ENCODE measurements around the gene MROH2A. TPM values are rescaled to one million over a fixed set of nuclear protein-coding genes. Genes with fewer than 3 reads are reported as not detected.

The MROH2A gene
- total RNA-seq, 1 experiment from 2014 or later = not detected

DNA sequence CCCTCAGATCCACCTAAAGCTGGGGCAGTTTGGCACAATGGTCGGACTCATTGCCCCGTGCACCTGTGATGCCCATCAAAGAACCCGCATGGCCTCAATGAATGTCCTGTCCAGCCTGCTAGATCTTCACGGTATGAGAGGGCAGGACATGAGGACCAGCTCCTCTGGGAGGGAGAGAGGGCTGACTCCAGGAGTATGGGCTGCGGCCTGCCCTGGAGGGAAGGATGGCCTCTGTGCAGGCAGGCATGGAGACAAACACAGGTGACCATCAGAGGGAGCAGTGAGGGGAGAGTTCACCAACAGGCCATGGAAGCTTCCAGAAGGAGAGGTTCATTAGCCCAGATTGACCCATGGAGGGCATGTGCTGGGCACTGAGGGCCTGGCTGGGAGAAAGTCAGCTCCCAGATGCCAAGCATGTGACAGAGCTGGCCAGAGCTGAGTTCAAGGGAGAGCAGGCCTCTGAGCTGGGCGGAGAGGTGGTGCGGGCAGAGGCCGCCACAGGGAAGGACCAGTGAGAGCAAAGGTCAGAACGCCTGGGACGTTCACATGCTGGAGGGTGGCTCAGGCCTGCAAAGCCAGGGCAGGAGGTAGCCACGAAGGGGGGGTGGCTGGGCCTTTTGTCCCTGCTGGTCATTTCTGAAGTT is 40.0 kb downstream of the MROH2A start:
- no peak for DNase-seq (ENCODE audit: low spot score)

DNA sequence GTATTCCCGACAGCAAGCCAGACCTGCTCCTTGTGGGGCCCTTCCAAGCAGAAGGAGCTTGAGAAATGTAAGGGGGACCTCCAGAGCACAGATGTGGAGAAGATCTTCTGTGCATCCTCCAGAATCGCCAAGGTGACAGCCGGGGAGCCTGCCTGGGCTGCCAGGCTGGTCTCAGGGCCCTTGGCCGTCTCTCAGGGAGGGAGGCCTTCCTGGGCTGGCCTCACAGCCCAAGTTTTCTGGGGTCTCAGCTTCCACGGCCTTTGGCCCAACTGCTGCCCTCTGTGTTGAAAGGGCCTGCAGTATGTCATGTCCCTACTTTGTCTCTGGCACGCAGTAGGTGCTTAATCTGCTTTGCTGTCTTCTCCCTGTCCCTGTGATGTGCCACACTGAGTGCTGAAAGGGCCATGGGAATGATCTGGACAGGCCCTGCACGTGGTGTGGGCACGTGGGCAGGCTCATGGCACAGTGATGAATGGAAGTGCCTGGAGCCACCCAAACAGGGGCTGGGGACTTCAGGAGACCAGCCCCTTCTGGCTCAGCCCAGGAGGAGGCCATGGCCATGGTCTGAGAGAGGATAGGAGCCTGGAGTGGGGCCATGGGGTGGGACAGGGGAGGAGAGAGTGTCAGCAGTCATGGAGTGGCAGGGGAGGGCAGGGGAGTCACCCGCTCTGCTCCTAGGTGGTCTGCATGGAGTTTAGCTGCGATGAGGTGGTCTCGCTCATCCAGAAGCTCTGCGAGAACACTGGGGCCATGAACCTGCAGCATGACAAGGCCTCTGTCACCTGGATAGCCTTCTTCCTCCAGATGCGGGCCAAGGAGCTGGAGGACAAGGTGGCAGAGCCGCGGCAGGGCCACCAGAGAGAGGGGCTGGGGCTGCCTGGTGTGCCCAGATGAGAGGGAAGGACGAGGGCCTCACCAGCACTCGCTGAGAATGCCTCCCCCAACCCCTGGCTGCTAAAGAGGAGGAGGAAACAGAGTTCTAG is 40.8 kb downstream of the MROH2A start:
- DNase-seq (ENCODE audit: low spot score) = no peak

DNA sequence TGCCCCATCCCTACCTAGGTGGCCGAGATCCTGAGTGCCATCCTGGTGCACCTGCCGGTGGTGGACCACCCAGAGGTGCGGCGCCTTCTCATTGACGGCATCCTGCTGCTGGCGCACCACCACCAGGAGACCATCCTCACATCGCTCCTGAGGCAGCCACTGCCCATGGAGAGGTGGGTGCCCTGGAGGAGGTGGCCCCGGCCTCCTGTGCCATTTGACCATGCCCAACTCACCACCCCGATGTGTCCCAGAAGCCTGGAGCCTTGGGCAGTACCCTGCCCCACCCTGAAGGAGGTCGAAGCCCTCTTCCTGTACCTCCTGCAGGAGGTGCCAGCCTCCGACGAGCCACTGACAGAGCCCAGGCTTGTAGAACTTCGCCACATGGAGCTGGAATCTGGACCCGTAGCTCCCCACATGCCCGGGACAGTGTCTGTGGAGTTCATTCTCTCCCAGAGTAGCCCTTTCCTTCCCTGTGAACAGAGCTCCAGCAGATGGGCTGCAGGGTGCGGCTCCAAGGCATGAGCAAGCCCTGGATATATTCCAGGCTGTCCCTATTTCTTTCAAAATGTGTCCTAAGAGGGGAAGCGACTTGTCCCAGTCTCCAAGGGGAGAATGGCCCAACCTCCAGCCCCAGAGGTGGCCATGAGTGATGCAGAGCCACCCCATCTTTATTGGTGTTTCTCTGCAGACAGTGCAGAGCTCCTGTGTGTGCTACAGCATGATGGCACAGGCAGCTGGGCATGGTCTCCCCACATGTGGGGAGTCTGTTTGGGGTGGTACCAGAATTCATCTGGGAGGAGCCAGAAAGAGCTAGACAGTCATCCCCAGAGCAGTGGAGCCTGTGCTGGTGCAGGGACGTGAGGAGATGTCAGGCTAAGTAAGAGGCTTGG is 42.0 kb downstream of the MROH2A start:
- no peak for DNase-seq (ENCODE audit: low spot score)

DNA sequence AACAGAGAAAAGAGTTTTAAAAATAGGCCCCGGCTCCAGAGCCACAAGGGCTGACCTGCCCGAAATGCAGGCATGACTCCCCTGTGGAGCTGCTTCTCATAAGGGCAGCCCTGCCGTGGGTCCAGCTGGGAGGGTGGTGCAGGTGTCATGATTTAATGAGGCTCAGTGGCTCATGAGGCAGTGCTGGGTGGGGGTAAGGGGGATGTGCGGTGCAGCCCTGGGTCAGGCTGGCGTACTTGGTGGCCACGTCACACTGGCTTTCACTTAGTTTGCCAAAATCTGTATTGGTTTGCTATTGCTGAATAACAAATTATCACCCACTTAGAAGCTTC is 42.6 kb downstream of the MROH2A start:
- no peak for DNase-seq (ENCODE audit: low spot score)

DNA sequence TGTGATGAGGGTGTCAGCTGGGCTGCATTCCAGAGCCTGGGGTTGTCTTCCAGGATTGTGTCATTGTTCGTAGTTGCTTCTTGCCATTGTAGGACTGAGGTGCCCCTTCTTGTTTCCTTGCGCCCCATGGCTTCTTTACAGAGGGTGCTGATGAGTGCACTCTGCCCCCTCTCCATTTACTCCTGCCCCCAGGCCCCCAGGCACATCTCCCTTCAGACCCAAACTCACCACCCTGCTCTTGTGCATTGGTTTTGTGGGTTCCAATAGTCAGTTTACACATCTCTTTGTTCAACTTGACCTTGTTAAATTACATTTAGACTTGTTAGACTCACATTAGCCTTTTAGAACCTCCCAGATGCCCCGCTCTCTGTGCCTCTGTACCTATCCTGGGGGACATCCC is 43.1 kb downstream of the MROH2A start:
- no peak for DNase-seq (ENCODE audit: low spot score)

DNA sequence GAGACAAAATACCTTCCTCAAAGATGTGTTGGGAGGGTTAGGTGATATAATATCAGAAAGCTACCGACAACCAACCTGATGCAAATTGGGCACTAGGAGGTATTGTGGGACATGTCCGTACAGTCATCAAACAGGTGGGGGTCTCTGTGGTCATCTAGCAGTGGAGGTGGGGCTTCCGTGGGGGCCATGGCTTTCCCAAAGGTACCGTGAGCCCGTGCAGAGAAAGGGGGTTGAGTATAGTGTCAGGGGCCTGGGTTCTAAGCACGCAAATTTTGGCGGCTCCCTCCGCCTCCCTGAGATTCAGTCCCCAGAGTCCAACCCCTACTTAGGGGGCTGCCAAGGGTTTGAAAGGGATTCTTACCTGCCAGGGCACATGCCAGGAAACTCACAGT is 43.6 kb downstream of the MROH2A start:
- DNase-seq (ENCODE audit: low spot score) = no peak

DNA sequence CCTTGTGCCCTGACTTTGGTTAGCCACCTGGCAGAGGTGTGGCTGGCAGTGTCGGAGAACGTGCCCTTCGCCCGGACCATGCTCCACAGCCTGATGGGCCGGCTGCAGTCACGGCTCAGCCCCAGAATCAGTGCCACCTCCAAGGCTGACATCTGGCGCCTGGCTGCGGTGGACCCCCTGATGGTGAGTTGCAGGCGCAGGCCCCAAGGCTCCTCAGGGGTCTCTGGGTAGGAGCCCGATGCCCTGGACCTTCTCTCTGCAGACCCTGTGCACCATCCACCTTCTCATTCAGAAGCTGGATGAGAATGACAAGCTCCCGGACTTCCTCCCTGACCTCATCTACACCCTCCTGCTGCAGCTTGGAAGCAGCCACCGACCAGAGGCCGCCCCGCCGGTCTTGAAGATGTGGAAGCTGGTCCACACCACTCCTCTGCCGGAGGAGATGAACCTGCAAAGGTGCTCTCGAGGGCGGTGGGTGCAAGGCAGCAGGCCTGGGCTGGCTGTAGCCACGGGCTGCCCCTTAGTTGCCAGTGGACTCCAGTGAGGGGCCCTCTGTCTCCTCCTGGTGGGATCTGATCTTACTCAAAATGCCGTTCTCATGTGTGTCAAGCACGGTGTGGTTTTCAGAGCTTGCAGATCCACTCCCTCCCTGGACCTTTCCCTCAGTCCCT is 44.1 kb downstream of the MROH2A start:
- no peak for DNase-seq (ENCODE audit: low spot score)

DNA sequence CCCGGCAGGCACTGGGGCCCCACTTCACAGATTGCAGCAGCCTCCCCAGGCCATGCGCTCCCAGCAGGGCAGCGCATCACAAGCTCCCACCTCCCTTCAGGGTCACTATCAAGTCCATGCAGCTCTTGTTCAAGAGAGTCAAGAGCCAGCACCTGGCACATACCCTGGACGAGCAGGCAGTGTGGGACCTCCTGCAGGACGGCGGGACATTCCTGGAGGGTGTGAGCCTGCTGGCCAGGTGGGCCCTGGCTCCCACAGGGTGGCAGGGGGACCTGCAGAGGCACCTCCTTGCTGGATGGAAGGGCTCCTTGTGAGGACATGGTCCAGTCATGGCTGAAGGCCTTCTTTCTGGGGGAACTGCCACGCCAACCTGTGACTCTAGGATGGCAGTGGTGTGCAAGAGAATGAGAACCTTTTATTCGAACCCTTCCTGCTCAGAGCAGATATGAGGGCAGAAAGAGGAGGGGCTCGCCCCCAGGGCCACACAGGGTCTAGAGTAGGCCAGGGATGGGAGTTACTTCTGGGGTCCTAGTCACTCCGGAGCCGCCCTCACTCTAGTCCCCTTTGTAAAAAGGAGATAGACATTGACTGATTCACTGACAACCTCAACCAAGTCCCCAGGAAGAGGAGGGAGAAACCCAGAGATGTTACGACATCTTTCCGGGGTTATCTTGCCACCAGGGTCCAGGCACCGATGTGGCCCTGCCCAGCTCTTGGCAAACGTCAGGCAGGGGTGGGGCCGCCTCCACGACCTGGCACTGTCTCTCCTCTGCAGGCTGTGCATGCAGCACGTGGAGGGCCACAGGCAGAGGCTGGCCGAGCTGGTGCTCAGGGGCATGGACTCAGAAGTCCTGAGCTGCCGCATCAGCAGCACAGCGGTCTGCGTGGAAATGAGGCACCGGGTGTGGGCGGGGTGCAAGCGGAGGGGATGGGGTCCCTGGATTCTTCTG is 44.9 kb downstream of the MROH2A start:
- DNase-seq (ENCODE audit: low spot score) = no peak

DNA sequence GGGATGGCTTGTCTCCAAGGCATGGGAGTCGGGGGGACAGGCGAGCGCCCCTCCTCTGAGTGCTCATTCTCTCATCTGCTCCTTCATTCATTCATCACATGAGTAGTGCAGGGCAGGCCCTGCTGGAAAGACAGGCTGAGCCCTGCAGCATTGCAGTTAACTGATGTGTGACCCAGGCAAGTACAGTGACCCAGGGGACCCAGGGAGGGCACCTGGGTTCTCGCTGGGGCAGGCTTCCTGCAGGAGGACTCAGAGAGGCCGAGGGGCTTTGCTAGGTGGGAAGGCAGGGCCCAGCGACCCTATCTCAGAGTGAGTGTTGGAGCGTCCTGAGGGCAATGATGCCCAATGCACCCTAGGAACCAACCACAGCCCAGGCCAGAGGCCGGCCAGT is 45.6 kb downstream of the MROH2A start:
- no peak for DNase-seq (ENCODE audit: low spot score)

DNA sequence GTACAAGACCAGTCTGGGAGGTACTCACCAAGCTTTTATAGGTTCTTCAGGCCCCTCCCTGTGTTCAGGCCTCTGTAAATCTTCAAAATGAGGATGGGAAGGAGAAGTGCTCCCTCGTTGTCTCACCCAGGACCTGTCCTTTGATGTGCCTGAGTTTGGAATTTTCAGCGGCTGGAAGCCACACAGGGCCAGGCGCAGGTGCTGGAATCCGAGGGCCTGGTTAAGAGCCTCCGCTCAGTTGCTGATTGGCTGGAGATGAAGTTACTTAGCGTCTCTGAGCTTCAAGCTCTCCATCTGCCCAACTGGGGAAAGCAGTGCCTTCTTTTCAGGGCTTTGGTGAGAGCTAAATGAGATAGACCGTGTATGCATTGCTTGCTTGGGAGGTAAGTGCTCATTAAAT is 46.2 kb downstream of the MROH2A start:
- no peak for DNase-seq (ENCODE audit: low spot score)

DNA sequence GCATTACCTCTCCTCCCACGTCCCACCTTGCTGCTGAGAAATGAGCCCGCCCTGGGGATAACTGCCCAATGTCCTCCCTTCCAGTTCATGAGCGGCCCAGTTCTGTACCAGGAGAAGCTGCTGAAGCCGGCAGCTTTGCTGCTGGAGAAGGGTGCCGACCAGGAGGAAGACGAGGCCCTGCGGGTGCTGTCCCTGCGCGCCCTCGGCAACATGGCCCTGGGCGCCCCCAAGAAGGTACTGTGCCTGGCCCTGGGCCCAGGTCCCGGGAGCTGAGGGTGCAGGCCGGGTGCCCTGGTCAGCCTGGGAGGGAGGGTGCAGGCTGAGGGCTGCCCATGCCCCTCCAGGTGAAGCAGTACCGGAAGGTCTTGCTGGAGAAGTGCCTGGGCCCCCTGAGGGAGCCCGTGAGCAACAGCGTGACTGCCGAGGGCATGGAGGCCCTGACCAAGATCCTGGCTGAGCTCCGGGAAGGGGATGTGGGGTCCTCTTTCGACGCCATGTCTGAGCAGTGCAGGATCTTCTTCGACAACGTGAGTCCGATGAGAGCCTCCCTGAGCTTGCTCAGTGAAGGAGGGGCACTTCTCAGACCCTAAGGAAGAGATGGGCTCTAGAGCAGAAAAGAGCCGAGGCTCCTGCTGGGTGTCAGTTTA is 50.5 kb downstream of the MROH2A start:
- no peak for DNase-seq (ENCODE audit: low spot score)

DNA sequence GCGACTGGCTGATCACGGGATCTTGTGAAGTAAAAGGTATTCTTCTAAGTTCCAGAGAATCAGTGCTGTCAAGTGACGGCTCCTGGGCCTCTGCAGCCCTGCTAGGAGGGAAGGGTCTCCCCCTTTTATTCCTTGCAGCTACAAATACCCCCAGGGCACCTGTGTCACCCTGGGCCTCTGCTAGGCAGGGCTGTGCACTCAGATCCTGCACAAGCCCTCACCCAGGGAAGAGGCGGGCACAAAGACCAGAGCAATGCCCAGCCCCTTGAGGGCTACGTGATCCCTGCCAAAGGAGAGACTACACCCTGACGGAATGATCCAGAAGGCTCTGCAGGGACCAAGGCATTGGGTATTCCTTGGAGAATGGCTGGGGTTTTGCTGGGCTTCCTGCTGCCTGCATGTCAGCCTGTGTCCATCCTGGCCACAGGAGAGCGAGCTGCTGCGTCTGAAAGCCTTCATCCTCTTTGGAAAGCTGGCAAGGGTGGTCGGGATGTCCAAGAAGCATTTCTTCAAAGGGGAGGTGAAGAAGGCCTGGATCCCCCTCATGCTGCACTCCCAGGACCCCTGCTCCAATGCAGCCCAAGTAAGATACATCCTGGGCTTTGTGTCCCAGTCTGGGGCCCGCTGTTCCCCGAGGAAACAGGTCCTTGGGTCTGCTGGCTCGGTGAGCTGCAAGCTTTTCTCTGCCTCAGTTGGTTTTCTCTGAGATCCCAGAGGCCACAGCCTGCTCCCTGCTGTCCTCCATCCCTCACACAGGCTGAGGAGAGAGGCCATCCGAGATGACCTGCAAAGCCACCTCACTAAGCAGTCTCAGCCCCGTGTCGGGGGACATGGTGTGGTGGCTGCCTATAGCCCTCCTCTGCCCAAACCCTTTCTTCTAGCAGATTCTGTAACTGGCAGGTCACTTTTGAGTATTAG is 51.3 kb downstream of the MROH2A start:
- no peak for DNase-seq (ENCODE audit: low spot score)

DNA sequence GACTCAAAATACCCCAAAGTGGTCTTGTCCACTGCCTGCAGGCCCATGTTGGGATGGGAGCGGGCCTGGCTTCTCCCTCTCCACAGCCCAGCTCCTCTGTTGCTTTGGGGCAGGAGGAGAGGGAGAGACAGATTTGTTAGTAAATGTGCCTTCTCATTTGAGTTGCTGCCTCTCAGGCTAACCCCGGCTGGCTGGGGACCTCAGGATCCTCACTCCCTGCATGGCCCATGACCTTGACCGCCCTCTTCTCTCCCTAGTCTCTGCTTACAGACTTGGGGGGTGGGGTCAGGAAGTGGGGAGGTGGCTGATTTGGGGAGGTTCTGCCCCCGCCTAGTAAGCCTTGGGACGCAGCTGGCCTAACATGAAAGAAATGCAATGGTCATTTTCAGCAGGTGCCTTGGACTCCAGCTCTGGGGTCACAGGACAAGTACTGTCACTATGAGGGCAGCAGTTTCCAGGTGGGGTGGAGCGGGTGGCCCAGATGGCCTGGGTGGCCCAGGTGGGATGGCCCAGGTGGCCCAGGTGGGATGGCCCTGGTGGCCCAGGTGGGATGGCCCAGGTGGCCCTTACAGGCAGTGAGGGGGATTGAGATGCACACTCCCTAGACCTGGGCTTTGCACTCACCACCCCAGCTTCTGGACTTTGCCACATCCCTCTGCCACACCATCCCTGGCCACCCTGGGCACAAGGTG is 52.1 kb downstream of the MROH2A start:
- no peak for DNase-seq (ENCODE audit: low spot score)

DNA sequence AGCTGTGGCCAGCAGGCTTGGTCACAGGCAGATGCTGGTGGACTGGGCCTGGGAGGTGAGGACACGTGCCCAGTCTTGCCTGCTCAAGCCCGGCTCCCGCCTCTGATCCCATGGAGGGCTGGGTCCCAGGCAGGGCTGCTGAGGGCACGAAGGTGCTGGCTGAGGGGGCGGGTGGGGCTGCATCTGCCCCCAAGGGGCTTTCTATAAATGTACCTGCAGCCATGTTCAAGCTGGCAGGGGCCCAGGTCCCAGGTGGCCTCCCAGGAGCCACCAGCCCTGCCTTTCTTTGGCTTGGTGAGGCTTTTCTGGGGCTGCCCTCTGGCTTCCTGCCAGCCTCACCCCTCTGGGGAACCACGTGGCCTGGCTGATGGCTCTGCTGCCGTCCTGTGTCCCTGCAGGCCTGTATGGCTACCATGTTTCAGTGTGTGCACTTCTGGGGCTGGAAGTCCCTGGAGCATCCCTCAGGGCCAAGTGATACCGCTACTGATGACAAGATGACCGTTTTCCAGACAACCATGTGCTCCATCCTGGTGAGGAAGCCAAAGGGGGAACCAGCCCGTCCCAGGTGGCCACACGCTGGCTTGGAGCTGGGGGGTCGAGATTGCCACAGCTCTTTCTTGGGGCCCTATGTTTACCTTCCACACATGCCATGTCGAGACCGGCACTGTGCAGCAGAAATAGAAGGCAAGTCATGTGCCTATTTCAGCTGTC is 53.0 kb downstream of the MROH2A start:
- no peak for DNase-seq (ENCODE audit: low spot score)

DNA sequence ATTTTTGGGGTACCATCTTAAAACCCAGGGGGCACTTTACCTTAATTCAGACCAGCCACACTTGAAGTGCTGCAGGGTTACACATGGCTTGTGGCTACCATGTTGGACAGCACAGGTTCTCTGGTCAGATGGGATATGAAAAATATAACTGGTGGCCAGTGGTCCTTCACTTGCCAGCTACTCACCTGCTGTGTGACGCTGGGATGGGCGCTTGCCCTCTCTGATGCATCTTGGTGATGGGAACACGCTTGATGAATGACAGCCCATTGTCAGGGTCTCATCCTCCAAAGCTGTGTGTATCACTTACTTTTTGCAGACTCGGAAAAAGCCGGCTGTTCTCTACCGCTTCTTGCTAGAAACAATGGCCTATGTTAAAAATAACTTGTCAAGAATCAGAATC is 53.7 kb downstream of the MROH2A start:
- no peak for DNase-seq (ENCODE audit: low spot score)

DNA sequence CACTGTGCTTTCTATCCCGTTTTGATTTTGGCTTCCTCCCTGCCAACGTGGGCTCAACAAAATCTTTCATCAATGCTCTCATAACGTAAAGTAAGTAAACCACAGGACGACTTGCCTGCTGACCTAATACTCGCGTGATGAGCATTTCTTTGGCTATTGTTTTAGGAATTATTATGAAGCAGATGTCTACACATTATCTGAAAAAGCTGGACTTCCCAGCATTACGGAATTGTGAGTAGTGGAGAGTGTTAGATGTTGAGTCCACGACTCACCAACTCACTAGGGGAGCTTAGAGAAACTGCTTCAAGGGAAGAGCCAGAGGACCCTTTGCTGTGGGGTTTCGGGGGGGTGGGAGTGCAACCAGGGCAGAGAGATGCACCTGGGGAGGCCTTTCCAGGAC is 54.3 kb downstream of the MROH2A start:
- no peak for DNase-seq (ENCODE audit: low spot score)

DNA sequence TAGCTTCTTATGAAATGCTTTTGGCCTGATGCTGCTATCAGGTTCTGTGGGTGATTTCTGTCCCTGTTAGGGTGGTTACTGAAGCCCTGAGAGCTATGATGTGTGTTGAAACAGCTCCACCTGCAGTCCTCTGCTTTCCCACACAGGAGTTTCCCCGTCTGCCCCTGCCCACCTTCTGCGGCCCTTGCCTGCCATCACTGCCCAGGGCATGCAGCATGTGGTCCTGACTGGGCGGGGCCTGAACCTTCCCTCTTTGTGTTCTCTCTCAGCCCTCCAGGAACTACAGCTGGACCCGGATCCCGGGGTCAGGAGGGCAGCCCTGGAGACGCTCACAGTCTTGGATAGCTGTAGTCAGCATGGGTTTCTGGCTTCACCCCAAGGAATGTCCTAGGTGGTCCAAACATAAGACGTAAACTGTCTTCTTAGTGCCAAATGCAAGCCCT is 54.8 kb downstream of the MROH2A start:
- DNase-seq (ENCODE audit: low spot score) = peak; percentile 86

DNA sequence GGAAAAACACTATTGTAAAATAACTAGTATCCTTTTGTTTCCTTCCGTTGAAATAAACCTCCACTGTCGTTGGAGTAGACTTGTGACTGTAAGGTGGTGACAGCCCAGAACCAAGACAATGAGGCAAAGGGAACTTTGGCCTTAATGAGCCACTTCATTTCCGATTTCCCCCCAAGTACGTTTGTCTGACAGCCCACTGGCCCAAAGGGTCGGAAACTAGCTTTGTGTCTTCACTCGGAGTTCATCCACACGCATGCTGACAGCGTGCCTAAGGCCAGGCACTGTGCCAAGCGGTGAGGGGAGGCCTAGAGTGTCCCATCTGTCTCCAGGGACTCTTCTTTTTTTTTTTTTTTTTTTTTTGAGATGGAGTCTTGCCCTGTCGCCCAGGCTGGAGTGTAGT is 55.2 kb downstream of the MROH2A start:
- no peak for DNase-seq (ENCODE audit: low spot score)
